K562 (cell line): ENCODE measurements around the gene PMPCA. TPM values are rescaled to one million over a fixed set of nuclear protein-coding genes. Genes with fewer than 3 reads are reported as not detected.

Experiments used
- CBFA2T3 ChIP-seq: fragments of 450-650 bp; IDR thresholded peaks from 2 replicates; pipeline ENCODE4 v1.6.1; 2017
- CREM ChIP-seq: IDR thresholded peaks from 2 replicates; pipeline ENCODE4 v1.6.1; 2014; ENCODE audit warnings: antibody characterized with exemption, low read depth
- E2F4 ChIP-seq: sonication (generic); formaldehyde crosslinking; IDR thresholded peaks from 2 replicates; pipeline ENCODE4 v1.8.0; 2022; ENCODE audit warnings: mild to moderate bottlenecking, low read depth, missing genetic modification reagents
- EGR1 ChIP-seq: fragments of 450-650 bp; conservative IDR thresholded peaks from 2 replicates; pipeline ENCODE4 v1.6.1; 2017; ENCODE audit warnings: mild to moderate bottlenecking
- EHMT2 ChIP-seq: fragments of 450-650 bp; IDR thresholded peaks from 2 replicates; pipeline ENCODE4 v1.6.1; 2018; ENCODE audit warnings: antibody characterized with exemption
- ELF1 ChIP-seq: fragments of 200-800 bp; sonication (Bioruptor generic); IDR thresholded peaks from 2 replicates; pipeline ENCODE4 v1.6.1; 2016; ENCODE audit warnings: missing genetic modification characterization, missing compliant biosample characterization
- GABPB1 ChIP-seq: sonication (generic); formaldehyde crosslinking; IDR thresholded peaks from 2 replicates; pipeline ENCODE4 v1.8.0; 2022; ENCODE audit warnings: mild to moderate bottlenecking, missing genetic modification reagents
- JUN ChIP-seq, 2 experiments: sonication (generic) in 1 of 2; formaldehyde crosslinking in 1 of 2; IDR thresholded peaks; 2 replicates each; pipeline versions ENCODE4 v1.6.1 to v1.8.0; 2012 to 2022; ENCODE audit warnings: borderline replicate concordance in 2 of 2, mild to moderate bottlenecking in 2 of 2, improper control_type of control experiment in 1 of 2, low read depth in 1 of 2, low read length in 1 of 2, missing genetic modification reagents in 1 of 2
- KDM4B ChIP-seq, 2 experiments: fragments of 450-650 bp in 1 of 2; sonication (generic) in 1 of 2; IDR thresholded peaks; 2 replicates each; pipeline ENCODE4 v1.6.1; 2016 to 2017; ENCODE audit warnings: borderline replicate concordance in 2 of 2, antibody characterized with exemption in 1 of 2, low read depth in 1 of 2, mild to moderate bottlenecking in 1 of 2
- NCOA2 ChIP-seq, 2 experiments: fragments of 450-650 bp; IDR thresholded peaks; 2 replicates each; pipeline ENCODE4 v1.6.1; 2018; ENCODE audit warnings: mild to moderate bottlenecking in 2 of 2, moderate library complexity in 1 of 2; ENCODE audit not compliant: partially characterized antibody in 2 of 2
- NFRKB ChIP-seq: fragments of 450-650 bp; IDR thresholded peaks from 2 replicates; pipeline ENCODE4 v1.6.1; 2016; ENCODE audit warnings: low read depth
- NKRF ChIP-seq: fragments of 450-650 bp; IDR thresholded peaks from 2 replicates; pipeline ENCODE4 v1.6.1; 2016; ENCODE audit warnings: borderline replicate concordance
- POLR2B ChIP-seq: fragments of 450-650 bp; IDR thresholded peaks from 2 replicates; pipeline ENCODE4 v1.6.1; 2018; ENCODE audit warnings: low read depth; ENCODE audit not compliant: partially characterized antibody
- SIN3B ChIP-seq: fragments of 450-650 bp; IDR thresholded peaks from 2 replicates; pipeline ENCODE4 v1.6.1; 2017; ENCODE audit warnings: low read depth, mild to moderate bottlenecking, moderate library complexity
- SUPT5H ChIP-seq: fragments of 450-650 bp; IDR thresholded peaks from 2 replicates; pipeline ENCODE4 v1.6.1; 2016
- ZBTB12 ChIP-seq: fragments of 250-450 bp; sonication (Bioruptor Pico); IDR thresholded peaks from 2 replicates; pipeline ENCODE4 v1.4.0; 2020
- ZBTB33 ChIP-seq: sonication (generic); formaldehyde crosslinking; IDR thresholded peaks from 2 replicates; pipeline ENCODE4 v1.8.1; 2023; ENCODE audit warnings: mild to moderate bottlenecking, missing genetic modification reagents
- ZNF668 ChIP-seq: fragments of 250-450 bp; sonication (Bioruptor Pico); IDR thresholded peaks from 2 replicates; pipeline ENCODE4 v1.8.0; 2022; ENCODE audit warnings: mild to moderate bottlenecking, inconsistent platforms
- polyA plus RNA-seq, 8 experiments: library from polyadenylated mRNA; depleted of rRNA in 4 of 8; stranded (reverse) in 5 of 8; unstranded in 3 of 8; fragments of >200 nt; fragmentation: Nextera tagmentation in 2 of 8; fragmentation: Illumina TruSeq in 1 of 8; extraction: Ambion mirVana in 2 of 8; extraction: Trizol in 1 of 8; gene quantifications; 2 replicates each; pipeline versions ENCODE4 v1.2.1 to v1.2.3, GENCODE V29; 2011 to 2014; ENCODE audit warnings: inconsistent platforms in 1 of 8, missing spikeins in 1 of 8
- total RNA-seq, 7 experiments: library from RNA; depleted of rRNA in 6 of 7; stranded (reverse); fragments of >200 nt in 6 of 7; fragmentation: Illumina TruSeq in 2 of 7; extraction: Trizol in 2 of 7; gene quantifications; 2 replicates each; pipeline versions ENCODE4 v1.2.1 to v1.2.3, GENCODE V29; 2011 to 2021; ENCODE audit warnings: low replicate concordance in 1 of 7

PMPCA gene
- total and polyA plus RNA-seq, 9 of the 15 experiments (the other 6 are each of a cell fraction or from before 2014, with no cell fraction given), result 23.9 to 143 (median 86.6) TPM

GRCh38 chr9:136410500-136411287 lies at the start of gene PMPCA, which contains the start of gene ENTR1 (continued):
- TF ChIP-seq ZBTB12, result peak; percentile 84
- no peak for TF ChIP-seq NCOA2 (IDR thresholded peaks at IDR 0.05; ENCODE audit: partially characterized antibody in 2 of 2)
- TF ChIP-seq EGR1, result peak; percentile 97
- peak; percentile 28; the same call in 1 of the 2 replicates for TF ChIP-seq JUN (IDR thresholded peaks at IDR 0.05; ENCODE audit: borderline replicate concordance, low read depth, low read length)
- TF ChIP-seq JUN (CRISPR knock-in tag; IDR thresholded peaks at IDR 0.05; ENCODE audit: borderline replicate concordance), result no peak
- TF ChIP-seq SUPT5H, result peak; percentile 96
- no peak for TF ChIP-seq CBFA2T3
- TF ChIP-seq ELF1 (tag), result peak; percentile 84
- peak; percentile 97 for TF ChIP-seq GABPB1 (CRISPR knock-in tag)
- TF ChIP-seq EHMT2, result no peak
- TF ChIP-seq POLR2B, result peak; percentile 93
- peak in 1 of 2 experiments; percentile 83; a peak in 2 of 4 replicates for TF ChIP-seq KDM4B (IDR thresholded peaks at IDR 0.05; ENCODE audit: borderline replicate concordance in 2 of 2, low read depth in 1 of 2)
- no peak for TF ChIP-seq ZNF668 (CRISPR knock-in tag)
- peak; percentile 63; the same call in 1 of the 2 replicates for TF ChIP-seq NFRKB
- 0 out of 2 replicates have a peak, but pooled peaks have one; percentile 35 for TF ChIP-seq E2F4 (CRISPR knock-in tag)
- TF ChIP-seq ZBTB33 (CRISPR knock-in tag), result 0 out of 2 replicates have a peak, but pooled peaks have one; percentile 35
- peak; percentile 84 for TF ChIP-seq NKRF
- TF ChIP-seq CREM, result peak; percentile 98
- peak; percentile 99 for TF ChIP-seq SIN3B
